Measurements from ENCODE around the gene IFT25. TPM values are rescaled to one million over a fixed set of nuclear protein-coding genes. Genes with fewer than 3 reads are reported as not detected.
A peak's percentile ranks its signal among the peaks of the same experiment; 100 is the strongest.
"Not testable (repeated sequence)": the region's sequence is repeated elsewhere in the genome, so short reads cannot be mapped to it uniquely, and the experiment has no call there.

IFT25 gene
- total RNA-seq, 1 donor: 30.2 TPM

DNA sequence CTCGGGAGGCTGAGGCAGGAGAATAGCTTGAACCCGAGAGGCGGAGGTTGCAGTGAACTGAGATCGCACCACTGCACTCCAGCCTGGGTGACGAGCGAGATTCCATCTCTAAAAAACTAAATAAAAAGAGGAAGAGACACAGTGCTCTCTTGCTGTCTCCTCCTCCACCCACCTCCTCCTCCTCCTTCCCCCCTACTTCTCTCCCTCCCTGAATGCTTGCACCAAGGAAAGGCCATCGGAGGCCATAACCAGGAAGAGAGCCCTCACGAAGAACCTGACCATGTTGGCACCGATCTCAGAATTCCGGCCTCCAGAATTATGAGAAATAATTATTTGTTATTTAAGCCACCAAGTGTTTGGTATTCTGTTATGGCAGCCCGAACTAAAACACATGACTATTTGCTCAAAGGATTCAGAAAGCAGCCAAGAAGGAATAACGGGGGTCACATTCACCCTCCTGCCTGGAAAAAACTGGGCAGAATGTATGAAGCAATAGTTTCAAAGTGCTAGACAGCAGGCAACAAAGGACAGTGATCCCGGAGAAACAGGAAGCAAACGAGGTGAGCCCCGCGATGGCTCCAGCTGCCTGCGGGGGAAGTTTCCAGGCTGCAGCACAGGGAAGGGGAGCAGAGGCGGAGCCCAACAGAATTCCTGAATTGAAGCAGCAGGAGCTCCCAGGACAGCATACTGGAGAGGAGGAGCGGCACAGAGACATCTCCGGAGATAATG is 36.7 kb upstream of the IFT25 start:
- peak overlapping the region; percentile 42 for H3K4me3 ChIP-seq (ENCODE audit: low read depth, low read length)
- DNase-seq (ENCODE audit: low read depth): peak; percentile 66
- TF ChIP-seq, protein P1, sequence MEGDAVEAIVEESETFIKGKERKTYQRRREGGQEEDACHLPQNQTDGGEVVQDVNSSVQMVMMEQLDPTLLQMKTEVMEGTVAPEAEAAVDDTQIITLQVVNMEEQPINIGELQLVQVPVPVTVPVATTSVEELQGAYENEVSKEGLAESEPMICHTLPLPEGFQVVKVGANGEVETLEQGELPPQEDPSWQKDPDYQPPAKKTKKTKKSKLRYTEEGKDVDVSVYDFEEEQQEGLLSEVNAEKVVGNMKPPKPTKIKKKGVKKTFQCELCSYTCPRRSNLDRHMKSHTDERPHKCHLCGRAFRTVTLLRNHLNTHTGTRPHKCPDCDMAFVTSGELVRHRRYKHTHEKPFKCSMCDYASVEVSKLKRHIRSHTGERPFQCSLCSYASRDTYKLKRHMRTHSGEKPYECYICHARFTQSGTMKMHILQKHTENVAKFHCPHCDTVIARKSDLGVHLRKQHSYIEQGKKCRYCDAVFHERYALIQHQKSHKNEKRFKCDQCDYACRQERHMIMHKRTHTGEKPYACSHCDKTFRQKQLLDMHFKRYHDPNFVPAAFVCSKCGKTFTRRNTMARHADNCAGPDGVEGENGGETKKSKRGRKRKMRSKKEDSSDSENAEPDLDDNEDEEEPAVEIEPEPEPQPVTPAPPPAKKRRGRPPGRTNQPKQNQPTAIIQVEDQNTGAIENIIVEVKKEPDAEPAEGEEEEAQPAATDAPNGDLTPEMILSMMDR (IDR thresholded peaks at IDR 0.05; ENCODE audit: insufficient read depth, low read depth, low read length): no peak

DNA sequence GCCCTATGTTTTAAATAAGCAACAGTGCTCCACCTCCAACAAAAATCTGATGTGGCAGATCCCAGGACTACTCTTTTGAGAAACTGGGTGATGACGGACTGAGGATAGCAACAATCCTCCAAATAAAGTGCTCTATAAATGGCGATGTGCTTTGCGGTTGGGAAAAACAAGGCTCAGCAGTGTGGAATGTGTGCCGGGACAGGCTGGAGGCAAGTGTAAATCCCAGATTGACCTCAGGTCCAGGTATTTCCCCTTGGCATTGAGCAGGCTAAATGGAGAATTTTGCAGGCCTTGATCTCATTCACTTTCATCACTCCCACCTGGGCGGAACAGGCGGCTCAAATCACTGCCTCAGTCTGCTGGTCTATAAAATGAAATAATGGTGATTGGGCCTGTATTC is 35.7 kb upstream of the IFT25 start:
- TF ChIP-seq, protein P1 (IDR thresholded peaks at IDR 0.05; ENCODE audit: insufficient read depth, low read depth, low read length): no peak
- H3K4me3 ChIP-seq (ENCODE audit: low read depth, low read length): no peak overlapping the region
- DNase-seq (ENCODE audit: low read depth): peak; percentile 90

GRCh38 chr1:53979712-53980450 is 34.4 kb upstream of the IFT25 start:
- DNase-seq (ENCODE audit: low read depth): no peak
- H3K4me3 ChIP-seq (ENCODE audit: low read depth, low read length): no peak overlapping the region
- TF ChIP-seq, protein P1 (IDR thresholded peaks at IDR 0.05; ENCODE audit: insufficient read depth, low read depth, low read length): no peak

- DNase-seq (ENCODE audit: low read depth): no peak
- TF ChIP-seq, protein P1 (IDR thresholded peaks at IDR 0.05; ENCODE audit: insufficient read depth, low read depth, low read length): no peak
- no peak overlapping the region for H3K4me3 ChIP-seq (ENCODE audit: low read depth, low read length)
These were observed 30.4 kb upstream of the IFT25 start for GRCh38 chr1:53975861-53976260.

DNA sequence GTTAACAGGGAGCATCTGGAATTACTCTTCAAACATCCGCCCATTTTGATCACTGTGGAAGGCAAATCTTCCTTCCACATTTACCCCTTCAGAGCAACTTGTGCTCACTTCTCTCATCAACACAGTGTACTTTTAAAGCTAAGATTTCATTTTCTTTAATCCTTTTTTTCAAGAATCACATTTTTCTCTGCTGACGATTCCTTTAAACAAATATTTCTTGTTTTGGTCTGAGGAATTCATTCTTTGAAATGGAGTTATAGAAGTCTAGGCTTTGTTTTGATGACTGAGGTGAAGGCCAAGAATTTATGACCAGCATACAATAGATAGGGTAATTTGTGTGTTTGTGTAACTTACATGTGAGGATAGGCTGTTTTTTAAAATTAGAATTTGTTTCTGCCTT is 26.2 kb upstream of the IFT25 start:
- TF ChIP-seq, protein P1 (IDR thresholded peaks at IDR 0.05; ENCODE audit: insufficient read depth, low read depth, low read length): no peak
- DNase-seq (ENCODE audit: low read depth): peak; percentile 73
- H3K4me3 ChIP-seq (ENCODE audit: low read depth, low read length): no peak overlapping the region

GRCh38 chr1:53969323-53969722 is 23.8 kb upstream of the IFT25 start:
- H3K4me3 ChIP-seq (ENCODE audit: low read depth, low read length); DNase-seq (ENCODE audit: low read depth): not testable (repeated sequence)

DNA sequence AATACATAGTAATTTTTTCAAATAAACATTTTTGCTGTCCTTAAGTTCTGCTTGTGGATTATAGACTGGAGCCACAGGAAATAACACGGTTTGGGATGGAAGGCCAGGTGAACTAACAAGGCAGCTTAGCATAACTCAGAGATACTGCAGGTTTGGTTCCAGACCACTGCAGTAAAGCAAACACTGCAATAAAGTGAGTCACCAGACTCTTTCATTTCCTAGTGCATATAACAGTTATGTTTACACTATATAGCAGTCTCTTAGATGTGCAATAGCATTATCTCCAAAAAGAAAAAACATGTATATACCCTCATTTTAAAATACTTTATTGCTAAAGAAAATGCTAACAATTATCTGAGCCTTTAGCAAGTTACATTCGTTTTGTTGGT is 22.6 kb upstream of the IFT25 start:
- TF ChIP-seq, protein P1 (IDR thresholded peaks at IDR 0.05; ENCODE audit: insufficient read depth, low read depth, low read length): no peak
- no peak overlapping the region for H3K4me3 ChIP-seq (ENCODE audit: low read depth, low read length)
- DNase-seq (ENCODE audit: low read depth): peak; percentile 48
